Lower leg skin (tissue), 3 donors: ENCODE measurements around the gene IKBKE.

ENCODE experiments used
- CTCF ChIP-seq, 3 donors: fragments of 450-650 bp; IDR thresholded peaks; one replicate each; pipeline ENCODE4 v1.5.1; 2016; ENCODE audit warnings: antibody characterized with exemption in 3 of 3, mild to moderate bottlenecking in 3 of 3, moderate library complexity in 2 of 3
- POLR2A ChIP-seq, 2 donors: fragments of 450-650 bp; IDR thresholded peaks; one replicate each; pipeline ENCODE4 v1.6.1; 2016 to 2017; ENCODE audit warnings: antibody characterized with exemption in 2 of 2, mild to moderate bottlenecking in 1 of 2, moderate library complexity in 1 of 2

GRCh38 chr1:206459703-206460102 lies 10.6 kb upstream of the IKBKE start:
- TF ChIP-seq CTCF (IDR thresholded peaks at IDR 0.05) (no peak), POLR2A (IDR thresholded peaks at IDR 0.05) (no peak)
